HG03565 (cell line): ENCODE data around the gene SMAD4.

Experiments
- ATAC-seq: cut with Tn5 transposase; IDR thresholded peaks from one replicate; pipeline ENCODE4 v1.9.1; 2021; ENCODE audit warnings: mild to moderate bottlenecking, moderate library complexity; ENCODE audit not compliant: unreplicated experiment

The SMAD4 gene

DNA sequence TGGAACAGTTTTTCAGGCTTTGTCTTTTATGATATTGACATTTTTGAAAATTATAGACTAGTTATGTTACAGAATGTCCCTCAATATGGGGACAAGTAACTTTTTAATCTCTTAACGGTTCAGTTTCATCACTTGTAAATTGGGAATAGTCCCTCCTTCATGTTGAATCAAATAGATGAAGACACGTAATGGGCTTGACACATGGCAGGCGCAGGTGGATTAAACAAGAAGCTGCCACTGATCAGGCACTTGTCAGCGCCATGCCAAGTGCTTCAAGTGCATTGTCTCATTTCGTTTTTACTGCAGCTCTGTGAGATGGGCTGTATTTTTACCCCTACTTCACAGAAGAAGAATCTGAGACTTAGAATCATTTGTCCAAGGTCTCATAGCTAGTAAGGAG lies 9.5 kb upstream of the SMAD4 start:
- ATAC-seq: no peak

DNA sequence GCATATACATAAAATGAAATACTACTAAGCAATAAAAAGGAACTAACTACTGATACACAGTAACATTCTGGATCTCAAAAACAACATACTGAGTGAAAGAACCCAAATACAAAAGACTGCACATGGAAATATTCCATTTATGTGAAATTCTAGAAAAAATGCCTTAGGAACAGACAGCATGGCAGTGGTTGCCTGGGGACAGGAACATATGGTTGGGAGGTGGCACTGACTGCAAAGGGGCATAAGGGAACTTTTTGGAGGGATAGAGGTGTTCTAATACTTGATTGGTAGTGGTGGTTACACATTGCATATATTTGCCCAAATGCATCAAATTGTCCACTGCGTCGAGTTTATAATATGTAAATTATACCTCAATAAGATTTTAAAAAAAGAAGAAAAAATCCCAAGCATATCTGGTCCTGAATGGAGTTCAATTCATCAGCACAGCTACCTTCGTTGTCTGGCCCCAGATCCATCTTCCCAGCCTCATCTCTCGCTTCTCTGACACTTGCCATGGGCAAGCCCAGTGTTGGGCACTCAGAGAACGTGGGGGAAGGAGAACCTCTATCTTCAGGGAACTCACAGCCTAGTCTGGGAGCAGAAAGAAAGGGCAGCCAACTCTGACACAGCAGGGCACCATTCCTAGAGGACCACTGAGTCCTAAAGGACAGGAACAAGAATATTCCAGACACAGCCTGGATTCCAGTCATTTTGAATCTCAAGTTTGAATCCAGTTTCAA lies 8.6 kb upstream of the SMAD4 start:
- ATAC-seq: no peak

DNA sequence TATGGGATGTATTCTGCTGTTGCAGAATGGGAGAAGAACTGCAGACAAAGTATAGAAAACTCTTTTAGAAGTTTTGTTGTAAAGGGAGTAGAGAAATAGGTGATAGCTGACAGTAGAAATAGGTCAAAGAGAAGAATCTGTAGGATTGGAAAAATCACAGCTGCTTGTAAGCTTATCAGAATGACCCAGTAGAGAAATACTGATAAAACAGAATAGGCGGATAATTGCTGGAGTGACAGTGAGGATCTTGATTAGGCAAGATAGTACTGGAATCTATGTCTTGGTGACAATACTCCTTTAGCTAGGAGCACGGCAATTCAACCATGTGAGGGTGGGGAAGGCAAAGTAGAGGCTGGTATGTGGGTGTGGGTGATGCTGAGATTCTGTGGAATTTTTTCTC lies 4.5 kb upstream of the SMAD4 start:
- ATAC-seq: no peak

DNA sequence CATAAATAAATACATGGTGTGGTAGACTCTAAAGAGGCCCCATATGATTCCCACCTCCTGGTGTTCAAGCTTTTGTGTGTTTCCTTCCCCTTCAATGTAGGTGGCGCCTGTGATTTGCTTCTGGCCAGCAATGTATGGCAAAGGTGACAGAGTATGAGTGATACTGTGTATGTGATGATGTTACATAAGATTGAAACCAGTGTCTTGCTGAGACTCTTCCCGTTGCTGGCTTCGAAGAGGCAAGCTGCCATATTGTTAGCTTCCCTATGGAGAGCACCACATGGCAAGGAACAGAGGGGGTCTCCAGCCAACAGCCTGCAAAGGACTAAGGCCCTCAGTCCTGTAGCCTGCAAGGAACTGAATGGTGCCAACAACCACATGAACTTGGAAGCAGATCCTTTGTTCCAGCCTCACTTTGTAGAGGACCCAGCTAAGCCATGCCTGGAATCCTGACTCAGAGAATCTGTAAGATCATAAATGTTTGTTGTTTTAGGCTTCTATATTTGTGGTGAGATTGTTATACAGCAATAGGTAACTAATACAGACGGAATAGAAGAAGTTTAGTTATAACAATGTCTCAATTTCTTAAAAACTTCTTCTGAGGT lies 1.7 kb upstream of the SMAD4 start:
- no peak for ATAC-seq

DNA sequence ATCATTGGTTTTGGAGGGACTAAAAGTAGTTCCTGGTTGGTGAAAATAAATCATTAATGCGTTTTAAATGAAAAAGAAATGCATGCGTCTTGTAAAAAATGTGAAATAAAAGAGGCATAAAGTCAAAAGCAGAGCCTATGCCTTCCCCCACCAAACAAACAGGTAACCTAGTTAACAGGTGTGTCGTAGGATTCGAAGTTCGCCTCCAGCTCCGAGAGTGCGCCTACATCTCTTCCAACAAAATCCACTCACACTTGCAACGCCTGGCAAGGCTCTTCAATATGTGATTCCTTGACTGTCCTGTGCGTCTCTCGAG lies 677 bp upstream of the SMAD4 start:
- ATAC-seq: no peak

DNA sequence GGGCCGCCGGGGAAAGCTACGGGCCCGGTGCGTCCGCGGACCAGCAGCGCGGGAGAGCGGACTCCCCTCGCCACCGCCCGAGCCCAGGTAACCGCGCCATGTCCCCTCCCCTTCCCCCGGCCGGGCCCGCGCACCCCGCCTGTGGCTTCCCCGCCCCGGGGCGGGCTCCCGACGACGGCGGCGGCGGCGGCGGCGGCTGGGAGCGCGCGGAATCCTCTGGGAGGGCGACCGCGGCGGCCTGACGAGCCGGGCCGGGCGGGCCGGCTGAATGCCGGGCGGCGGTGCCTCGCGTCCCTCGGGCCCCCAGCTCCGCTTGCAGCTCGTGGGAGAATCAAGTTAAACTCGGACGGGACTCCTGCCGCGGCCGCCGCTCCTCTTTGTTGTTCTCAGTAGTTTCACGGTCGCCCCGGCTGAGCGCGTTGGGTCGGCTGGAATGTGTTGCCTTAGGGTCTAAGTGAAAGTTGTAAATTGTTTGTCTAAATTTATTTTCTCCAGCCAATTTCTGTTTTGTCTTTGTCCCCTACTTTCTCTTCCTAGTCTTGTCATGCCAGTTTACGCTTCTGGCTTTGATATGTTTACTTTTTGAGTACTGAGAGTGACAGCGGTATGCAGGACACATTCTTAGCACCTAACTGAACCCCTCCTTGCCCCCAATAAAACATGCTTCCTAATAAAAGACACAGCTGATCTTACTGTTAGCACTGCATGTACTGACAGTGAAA lies 685 bp downstream of the SMAD4 start:
- peak; percentile 24 for ATAC-seq

DNA sequence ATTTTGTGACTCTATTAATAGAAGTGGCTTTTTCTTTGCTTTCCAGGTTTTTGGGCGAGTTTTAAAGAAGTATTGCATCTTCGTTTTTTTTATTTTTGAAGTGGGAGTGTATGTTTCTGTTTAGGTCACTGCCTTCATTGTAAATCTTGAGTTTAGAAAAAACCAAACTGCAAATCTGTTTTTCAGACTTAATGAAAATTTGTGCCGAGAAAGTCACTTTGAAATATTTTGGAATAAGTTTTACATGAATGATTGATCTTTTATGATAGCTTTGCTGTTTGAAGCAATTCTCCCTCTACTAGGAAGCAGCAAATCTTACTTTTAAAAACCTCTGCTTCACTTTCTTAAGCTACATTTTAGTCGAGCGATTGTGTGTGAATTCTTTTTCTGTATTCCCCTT lies 2.2 kb downstream of the SMAD4 start:
- ATAC-seq: no peak

DNA sequence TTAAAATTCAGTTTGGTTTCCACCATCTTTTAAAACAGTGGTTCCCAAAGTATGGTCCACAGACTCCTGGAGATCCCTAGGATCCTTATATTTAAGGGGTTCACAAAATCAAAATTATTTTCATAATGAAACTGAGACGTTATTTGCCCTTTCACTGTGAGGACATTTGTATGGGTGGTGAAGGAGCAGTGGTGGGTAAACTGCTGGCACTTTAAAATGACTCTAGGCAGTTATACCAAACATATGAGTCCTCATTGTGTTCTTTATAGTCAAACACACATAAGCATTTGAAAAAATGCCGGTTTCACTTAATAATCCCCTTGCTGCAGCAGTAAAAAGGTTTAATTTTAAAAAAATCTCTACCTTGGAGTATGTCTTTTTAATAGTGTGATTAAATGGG lies 7.2 kb downstream of the SMAD4 start:
- ATAC-seq: no peak

DNA sequence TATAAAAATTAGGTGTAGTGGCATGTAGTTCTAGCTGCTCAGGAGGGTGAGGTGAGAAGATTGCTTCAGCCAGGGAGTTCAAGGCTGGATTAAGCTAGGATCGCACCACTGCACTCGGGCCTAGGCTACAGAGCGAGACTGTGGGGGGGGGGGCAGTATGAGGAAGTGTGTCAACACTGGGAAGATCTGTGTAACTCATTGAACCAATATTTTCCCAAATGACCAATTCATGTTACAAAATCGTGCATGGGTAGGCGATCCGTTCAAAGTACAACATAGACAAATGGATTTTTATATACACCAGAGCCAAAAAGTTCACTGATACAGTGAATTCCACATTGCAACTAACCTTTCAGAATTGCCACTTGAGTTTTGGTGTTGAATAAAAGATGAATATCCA lies 8.1 kb downstream of the SMAD4 start:
- no peak for ATAC-seq

DNA sequence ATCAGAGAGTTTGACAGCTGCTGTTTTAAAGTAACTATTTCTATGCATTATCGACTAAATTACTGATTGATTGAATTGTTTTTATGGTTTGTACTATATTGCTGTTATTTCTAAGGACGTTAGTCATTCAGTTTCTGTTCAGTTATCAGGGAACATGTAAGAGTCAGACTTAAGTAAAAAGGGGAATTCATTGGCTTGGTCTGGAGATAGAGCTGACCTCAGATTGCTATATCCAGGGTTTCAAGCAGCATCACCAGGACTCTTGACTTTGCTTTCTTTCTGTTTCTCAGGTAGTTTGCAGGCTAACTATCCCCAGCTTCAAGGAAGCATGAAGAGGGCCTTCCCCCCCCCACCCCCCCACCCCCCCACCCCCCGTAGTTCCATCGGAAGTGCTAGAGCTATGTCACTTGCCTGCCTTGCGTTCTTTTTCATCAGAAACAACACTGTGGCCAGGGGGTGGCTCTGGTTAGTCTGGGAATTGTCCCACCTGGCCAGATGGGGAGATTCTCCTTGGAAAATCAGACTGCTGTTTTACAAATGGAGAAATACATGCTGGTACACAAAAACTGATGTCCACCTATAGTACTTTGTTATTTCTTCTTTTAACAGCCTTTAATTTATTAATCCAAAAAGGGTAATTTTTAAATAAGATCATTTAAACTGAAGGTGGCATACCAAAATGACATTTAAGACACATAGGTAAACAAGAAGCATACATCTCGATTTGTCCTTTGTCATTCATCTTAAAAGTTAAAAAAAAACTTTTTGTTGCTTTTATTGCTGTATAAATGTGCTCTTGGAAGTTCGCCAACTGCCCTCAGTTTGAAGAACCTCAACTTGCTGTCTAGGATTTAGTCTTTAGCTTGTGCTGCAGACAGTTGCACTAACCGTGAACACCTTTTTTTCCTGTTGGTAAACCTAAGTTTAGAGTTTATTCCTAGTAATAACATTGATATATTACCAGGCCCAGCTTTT lies 9.4 kb downstream of the SMAD4 start:
- peak; percentile 42 for ATAC-seq

DNA sequence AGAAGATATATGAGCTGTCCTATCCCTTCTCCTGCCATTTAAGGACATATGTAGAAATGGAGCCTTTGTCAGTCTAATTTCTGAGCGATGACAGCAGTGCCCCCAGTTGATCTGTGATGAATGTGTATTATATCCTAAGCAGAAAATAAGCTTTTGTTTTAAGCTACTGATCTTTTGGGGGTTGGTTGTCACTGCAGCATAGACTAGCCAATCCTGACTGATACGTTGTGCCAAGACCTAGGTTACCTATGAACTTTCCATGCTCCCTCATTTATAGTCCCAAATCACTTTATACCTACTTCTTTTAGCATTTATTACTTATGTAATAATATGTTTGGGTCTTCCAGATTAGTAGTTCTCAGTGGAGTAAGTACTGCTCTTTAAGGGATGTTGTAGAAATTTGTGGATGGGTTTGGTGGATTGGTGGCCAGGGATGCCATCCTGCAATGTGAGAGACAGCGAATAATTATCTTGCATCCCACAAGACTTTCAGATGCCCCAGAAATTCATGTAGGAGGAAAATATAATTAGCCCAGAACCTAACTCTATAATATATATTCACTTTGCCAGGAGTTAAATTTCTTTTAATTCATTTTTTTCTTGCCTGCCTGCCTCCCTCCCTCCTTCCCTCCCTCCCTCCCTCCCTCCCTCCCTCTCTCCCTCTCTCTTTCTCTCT lies 11.8 kb downstream of the SMAD4 start:
- ATAC-seq: no peak

DNA sequence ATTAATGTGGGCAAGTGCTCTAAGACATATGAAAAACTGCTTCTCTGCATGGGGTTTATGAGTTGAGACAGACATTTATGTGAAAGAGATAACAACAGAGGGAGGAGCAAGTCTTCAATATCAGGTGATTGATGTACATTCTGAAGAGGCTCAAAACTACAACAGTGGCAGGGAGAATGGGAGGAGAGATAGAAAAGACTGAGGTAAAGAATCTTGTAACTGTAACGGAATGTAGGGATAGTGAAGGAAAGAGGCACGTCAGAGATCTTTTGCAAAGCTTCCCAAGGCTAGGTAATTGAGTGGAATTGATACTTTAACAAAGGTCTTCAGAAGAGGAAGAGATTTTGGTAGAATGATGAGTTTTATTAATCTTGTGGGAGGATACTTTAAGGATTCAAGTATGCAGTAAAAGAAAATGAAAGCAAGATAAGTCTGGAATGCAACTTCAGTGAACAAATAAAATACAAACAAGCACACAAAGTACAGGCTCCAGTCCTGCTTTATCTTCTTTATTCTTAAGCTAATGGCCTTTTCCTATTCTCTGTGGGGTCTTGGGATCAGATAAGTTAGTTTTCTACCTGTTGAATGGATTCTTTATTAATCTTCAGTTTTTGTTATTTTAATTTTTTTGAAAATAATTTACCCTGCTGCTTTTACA lies 15.0 kb downstream of the SMAD4 start:
- no peak for ATAC-seq

DNA sequence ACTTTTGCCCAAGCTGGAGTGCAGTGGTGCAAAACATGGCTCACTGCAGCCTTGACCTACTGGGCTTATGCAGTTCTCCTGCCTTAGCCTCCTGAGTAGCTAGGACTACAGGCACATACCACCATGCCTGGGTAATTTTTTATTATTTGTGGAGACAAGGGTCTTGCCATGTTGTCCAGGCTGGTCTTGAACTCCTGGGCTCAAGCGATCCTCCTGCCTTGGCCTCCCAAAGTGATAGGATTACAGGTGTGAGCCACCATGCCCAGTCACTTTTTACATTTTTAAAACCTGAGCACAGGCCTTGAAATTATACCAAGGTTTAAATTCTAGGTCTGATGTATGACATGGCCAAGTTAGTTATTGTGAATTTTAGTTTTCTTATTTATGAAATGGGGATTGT lies 18.2 kb downstream of the SMAD4 start:
- ATAC-seq: no peak

DNA sequence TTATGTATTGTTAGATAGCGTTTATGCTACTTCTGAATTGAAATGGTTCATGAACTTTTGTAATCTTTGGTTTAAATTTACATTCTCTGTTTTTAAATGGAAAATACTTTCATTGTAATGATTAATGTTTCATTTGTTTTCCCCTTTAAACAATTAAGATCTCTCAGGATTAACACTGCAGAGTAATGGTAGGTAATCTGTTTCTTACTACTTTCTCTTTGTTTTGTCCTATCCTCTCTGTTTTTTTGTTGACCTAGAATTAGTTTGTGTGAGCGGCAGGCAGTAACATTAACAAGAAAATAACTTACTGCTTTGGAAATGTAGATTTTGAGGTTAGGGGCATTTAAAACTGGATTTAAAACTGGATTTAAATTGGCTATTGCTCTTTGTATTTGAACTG lies 19.1 kb downstream of the SMAD4 start:
- no peak for ATAC-seq

DNA sequence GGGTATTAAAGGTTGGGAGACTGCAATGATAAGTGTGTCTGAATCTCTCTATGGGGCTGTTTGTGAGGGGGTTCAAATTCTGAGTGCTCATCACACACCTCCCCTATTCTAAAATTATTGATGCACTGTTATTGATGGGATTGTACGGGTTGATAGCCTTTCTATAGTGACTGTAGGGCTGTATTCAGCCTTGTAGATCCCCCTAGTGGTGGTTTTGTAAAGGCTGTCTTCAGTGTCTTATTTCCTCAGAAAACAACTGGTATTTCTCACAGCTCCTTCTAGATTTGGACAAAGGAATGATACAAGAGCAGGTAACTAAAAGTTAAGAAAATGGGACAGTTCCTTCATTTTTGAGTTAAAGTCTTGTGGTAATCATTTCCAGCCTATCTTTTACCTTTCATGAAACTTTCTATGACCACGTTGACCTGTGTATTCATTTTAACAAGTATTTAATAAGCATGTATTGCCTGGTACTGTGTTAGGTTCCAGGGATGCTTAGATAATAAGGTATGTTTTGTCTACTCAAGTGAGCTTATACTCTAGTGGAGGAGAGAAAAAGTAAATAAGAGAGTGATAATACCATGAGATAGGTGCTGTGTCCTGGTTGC lies 21.2 kb downstream of the SMAD4 start:
- peak; percentile 80 for ATAC-seq

DNA sequence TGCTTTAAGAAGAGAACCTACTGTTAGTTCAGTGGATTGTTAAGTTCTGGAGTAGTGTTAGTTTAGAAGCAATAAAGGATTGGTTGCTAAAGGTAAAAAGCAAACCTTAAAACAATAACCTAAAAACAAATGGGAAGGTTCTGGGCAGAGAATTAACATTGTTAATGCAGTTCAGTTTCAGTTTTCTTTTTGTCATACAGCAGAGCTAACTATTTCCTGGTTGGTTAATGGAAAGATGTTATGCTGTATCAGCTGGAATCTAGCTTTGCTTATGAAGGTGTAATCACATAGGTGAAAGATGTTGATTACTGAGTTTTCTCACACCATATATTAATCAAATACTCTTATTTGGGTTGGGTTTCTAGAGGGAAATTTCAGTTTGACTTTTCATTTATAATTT lies 23.8 kb downstream of the SMAD4 start:
- ATAC-seq: peak; percentile 43

DNA sequence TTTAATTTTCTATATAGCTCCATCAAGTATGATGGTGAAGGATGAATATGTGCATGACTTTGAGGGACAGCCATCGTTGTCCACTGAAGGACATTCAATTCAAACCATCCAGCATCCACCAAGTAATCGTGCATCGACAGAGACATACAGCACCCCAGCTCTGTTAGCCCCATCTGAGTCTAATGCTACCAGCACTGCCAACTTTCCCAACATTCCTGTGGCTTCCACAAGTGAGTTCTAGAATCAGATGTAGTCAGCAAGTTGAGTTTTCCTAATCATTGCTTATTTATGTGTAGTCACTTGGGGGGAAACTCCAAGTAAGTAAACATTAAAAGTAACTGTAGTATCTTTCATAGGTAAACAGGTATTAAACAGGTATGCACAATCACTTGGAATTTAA lies 24.8 kb downstream of the SMAD4 start:
- no peak for ATAC-seq

DNA sequence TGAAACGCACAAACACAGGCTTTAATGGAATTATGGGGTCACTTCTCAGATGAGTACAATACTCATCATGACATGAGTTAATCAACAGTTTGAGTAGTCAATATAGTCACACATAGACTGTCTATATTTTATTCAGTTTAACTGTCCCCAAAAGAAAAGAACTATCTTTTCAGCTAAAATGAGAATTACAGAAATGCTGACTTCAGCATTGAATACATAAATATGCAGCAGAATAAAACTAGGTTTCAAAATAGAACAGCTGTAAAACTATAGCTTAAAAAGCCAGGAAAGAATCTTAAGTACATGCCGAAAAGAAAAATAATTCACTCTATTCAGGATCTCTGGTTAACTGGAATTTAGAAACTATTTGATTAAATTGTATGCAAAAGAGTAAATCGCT lies 30.0 kb downstream of the SMAD4 start:
- ATAC-seq: no peak

DNA sequence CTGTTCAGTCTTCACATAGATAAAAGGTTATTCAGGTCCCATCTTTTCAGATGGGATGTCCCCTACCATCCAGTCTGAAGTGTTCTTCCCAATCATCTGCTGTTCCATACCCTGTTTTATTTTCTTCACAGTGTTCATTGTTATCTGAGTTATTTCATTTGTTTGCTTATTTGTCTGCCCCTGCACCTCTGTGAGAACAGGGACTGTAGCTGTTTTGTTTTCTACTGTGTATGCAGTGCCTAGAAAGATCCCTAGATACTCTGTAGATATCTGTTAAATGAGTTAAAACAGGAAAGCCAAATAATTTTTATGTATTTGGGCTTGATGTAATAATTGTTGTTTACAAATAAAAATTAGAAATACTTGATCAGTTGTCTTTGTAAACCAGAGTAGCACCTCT lies 34.2 kb downstream of the SMAD4 start:
- ATAC-seq: no peak

DNA sequence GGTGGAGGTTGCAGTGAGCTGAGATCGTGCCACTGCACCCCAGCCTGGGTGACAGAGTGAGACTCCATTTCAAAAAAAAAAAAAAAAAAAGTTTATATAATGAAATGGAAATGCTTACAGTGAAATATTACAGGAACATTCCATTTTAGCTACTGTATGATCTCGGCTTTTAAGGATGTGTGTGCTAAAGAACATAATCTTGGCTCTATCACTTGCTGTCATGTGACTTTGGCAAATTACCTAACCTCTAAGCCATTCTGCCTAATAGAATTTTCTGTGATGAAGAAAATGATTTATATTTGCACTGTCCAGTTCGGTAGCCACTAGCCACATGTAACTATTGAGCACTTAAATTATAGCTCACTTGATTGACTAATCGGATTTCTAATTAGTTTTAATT lies 36.3 kb downstream of the SMAD4 start:
- ATAC-seq: no peak
